Caki2 (cell line): ENCODE measurements around the gene FLNB. TPM values are rescaled to one million over a fixed set of nuclear protein-coding genes. Genes with fewer than 3 reads are reported as not detected.

Experiments
- DNase-seq: peaks from one replicate; pipeline ENCODE4 v3.0.0-alpha.2; 2015; ENCODE audit warnings: low read depth
- in situ Hi-C: cut with HindIII; loops from 2 replicates; pipeline ENCODE4 v1.10.0; 2016; ENCODE audit warnings: low sequenced_read_pairs, low pct_unique_long_range_greater_than_20kb, mixed read lengths
- total RNA-seq: library from RNA; depleted of rRNA; stranded (reverse); fragments of >200 nt; shearing (Covaris generic); gene quantifications from 2 replicates; pipeline ENCODE4 v1.2.3, GENCODE V29; 2014; ENCODE audit warnings: low replicate concordance

FLNB gene
- total RNA-seq, 1 experiment from 2014 or later = 197 TPM

- no peak for DNase-seq
- in situ Hi-C loops = loop anchor here (25.0 kb wide), 1 partner anchor 141 kb away; no protein-coding TSS in a partner anchor
Observed at GRCh38 chr3:58021072-58021959, 13.1 kb downstream of the FLNB start.

- in situ Hi-C loops = loop anchor here (25.0 kb wide), 1 partner anchor 140 kb away; no protein-coding TSS in a partner anchor
- no peak for DNase-seq
Observed at GRCh38 chr3:58021962-58022361, 13.7 kb downstream of the FLNB start.

GRCh38 chr3:58022490-58022889, 14.3 kb downstream of the FLNB start:
- DNase-seq = no peak
- in situ Hi-C loops = loop anchor here (25.0 kb wide), 1 partner anchor 140 kb away; no protein-coding TSS in a partner anchor

GRCh38 chr3:58023531-58023930, 15.3 kb downstream of the FLNB start:
- in situ Hi-C loops = loop anchor here (25.0 kb wide), 1 partner anchor 139 kb away; no protein-coding TSS in a partner anchor
- DNase-seq = no peak

- DNase-seq = no peak
- in situ Hi-C loops = no loop called here
Observed at GRCh38 chr3:58025406-58025805, 17.2 kb downstream of the FLNB start.

GRCh38 chr3:58025837-58026569, 17.8 kb downstream of the FLNB start:
- in situ Hi-C loops = no loop called here
- peak; percentile 75 for DNase-seq

GRCh38 chr3:58026598-58026997, 18.4 kb downstream of the FLNB start:
- in situ Hi-C loops = no loop called here
- DNase-seq = no peak

GRCh38 chr3:58027704-58028317, 19.6 kb downstream of the FLNB start:
- in situ Hi-C loops = no loop called here
- DNase-seq = no peak

GRCh38 chr3:58028902-58029301, 20.7 kb downstream of the FLNB start:
- peak; percentile 51 for DNase-seq
- in situ Hi-C loops = no loop called here

- in situ Hi-C loops = no loop called here
- no peak for DNase-seq
Observed at GRCh38 chr3:58029842-58030584, 21.8 kb downstream of the FLNB start.

- peak; percentile 82 for DNase-seq
- in situ Hi-C loops = no loop called here
Observed at GRCh38 chr3:58032186-58032585, 24.0 kb downstream of the FLNB start.

GRCh38 chr3:58034738-58035523, 26.7 kb downstream of the FLNB start:
- in situ Hi-C loops = no loop called here
- DNase-seq = no peak

GRCh38 chr3:58035524-58036255, 27.5 kb downstream of the FLNB start:
- no peak for DNase-seq
- in situ Hi-C loops = no loop called here

GRCh38 chr3:58036293-58037032, 28.2 kb downstream of the FLNB start:
- DNase-seq = no peak

GRCh38 chr3:58037141-58037910, 29.1 kb downstream of the FLNB start:
- no peak for DNase-seq
- in situ Hi-C loops = no loop called here

More at GRCh38 chr3:58036293-58037032, 28.2 kb downstream of the FLNB start:
- in situ Hi-C loops = no loop called here
